LNCAP (cell line): Measurements from ENCODE around the gene KLF2.
A peak's percentile ranks its signal among the peaks of the same experiment; 100 is the strongest.

Experiments used
- CTCF ChIP-seq: fragments of 450-650 bp; IDR thresholded peaks from 2 replicates; pipeline ENCODE4 v1.5.1; 2017; ENCODE audit warnings: mild to moderate bottlenecking

Gene KLF2

GRCh38 chr19:16319481-16319880 is 5.1 kb upstream of the KLF2 start:
- TF ChIP-seq CTCF = no peak

GRCh38 chr19:16320987-16321386 is 3.6 kb upstream of the KLF2 start:
- no peak for TF ChIP-seq CTCF

GRCh38 chr19:16325161-16325527 is 518 bp downstream of the KLF2 start:
- TF ChIP-seq CTCF = peak; percentile 40

GRCh38 chr19:16325641-16326400 is 1.2 kb downstream of the KLF2 start:
- no peak for TF ChIP-seq CTCF

- no peak for TF ChIP-seq CTCF
These were observed 2.0 kb downstream of the KLF2 start for GRCh38 chr19:16326401-16327168.

- TF ChIP-seq CTCF = no peak
These were observed 2.5 kb downstream of the KLF2 start for GRCh38 chr19:16327169-16327475.

GRCh38 chr19:16327501-16327900 is 2.9 kb downstream of the KLF2 start:
- no peak for TF ChIP-seq CTCF
